NCI-H2107 treated with DMSO at 0.1 percent for 48 hours (cell line): ENCODE data around the gene ZNF598.
A peak's percentile ranks its signal among the peaks of the same experiment; 100 is the strongest.
"Not testable (repeated sequence)": the region's sequence is repeated elsewhere in the genome, so short reads cannot be mapped to it uniquely, and the experiment has no call there.

Source experiments
- DNase-seq: peaks from one replicate; lab custom pipeline; 2025; ENCODE audit not compliant: unreplicated experiment; lab: John Stamatoyannopoulos, UW

ZNF598 gene

GRCh38 chr16:2040787-2041522, 31.3 kb upstream of the ZNF598 start:
- peak; percentile 28 for DNase-seq

- DNase-seq = no peak
These were observed 30.6 kb upstream of the ZNF598 start for GRCh38 chr16:2040041-2040786.

- DNase-seq = peak; percentile 9
These were observed 29.8 kb upstream of the ZNF598 start for GRCh38 chr16:2039274-2040031.

- no peak for DNase-seq
These were observed 29.0 kb upstream of the ZNF598 start for GRCh38 chr16:2038382-2039231.

GRCh38 chr16:2037647-2038381, 28.2 kb upstream of the ZNF598 start:
- DNase-seq = no peak

GRCh38 chr16:2037115-2037514, 27.5 kb upstream of the ZNF598 start:
- DNase-seq = no peak

- peak; percentile 14 for DNase-seq
These were observed 26.8 kb upstream of the ZNF598 start for GRCh38 chr16:2036200-2036966.

- peak; percentile 77 for DNase-seq
These were observed 26.0 kb upstream of the ZNF598 start for GRCh38 chr16:2035431-2036199.

- DNase-seq = no peak
These were observed 25.2 kb upstream of the ZNF598 start for GRCh38 chr16:2034696-2035430.

GRCh38 chr16:2033909-2034695, 24.5 kb upstream of the ZNF598 start:
- DNase-seq = not testable (repeated sequence)

GRCh38 chr16:2033057-2033908, 23.7 kb upstream of the ZNF598 start:
- DNase-seq = no peak

GRCh38 chr16:2032285-2033056, 22.9 kb upstream of the ZNF598 start:
- DNase-seq = no peak

- DNase-seq = no peak
These were observed 21.5 kb upstream of the ZNF598 start for GRCh38 chr16:2031081-2031577.

GRCh38 chr16:2030036-2030435, 20.4 kb upstream of the ZNF598 start:
- DNase-seq = no peak

- DNase-seq = no peak
These were observed 19.7 kb upstream of the ZNF598 start for GRCh38 chr16:2029350-2029749.
